HCT116 (cell line): ENCODE measurements around the gene PCSK6. TPM values are rescaled to one million over a fixed set of nuclear protein-coding genes. Genes with fewer than 3 reads are reported as not detected.

ENCODE experiments used
- ATAC-seq: fragments of 200-7000 bp; cut with Tn5 transposase; 2 replicates; pipeline ENCODE4 v1.9.1; 2020; ENCODE audit warnings: mild to moderate bottlenecking, moderate library complexity
- BruUV-seq: library from RNA; stranded (reverse); fragments of 400-500 nt; replicated peaks from 2 replicates; lab custom pipeline; 2021; lab: Mats Ljungman, UMichigan
- CTCF ChIA-PET: fragments of 300-600 bp; sonication (Branson Sonifier 250); formaldehyde crosslinking; loops from one replicate; lab custom pipeline; 2021; ENCODE audit warnings: antibody characterized with exemption; lab: Charles Lee
- POLR2A ChIA-PET: fragments of 300-600, 350-600 bp; sonication (Branson Sonifier 250); formaldehyde crosslinking; loops from one replicate; lab custom pipeline; 2021; ENCODE audit warnings: antibody characterized with exemption; lab: Charles Lee
- RAD21 ChIA-PET, 2 experiments: fragments of 300-600 bp; sonication (Branson Sonifier 250); formaldehyde crosslinking; loops; one replicate each; lab custom pipeline; 2023; ENCODE audit warnings: low total read pairs in 2 of 2; ENCODE audit not compliant: uncharacterized antibody in 2 of 2, unreplicated experiment in 2 of 2, low non-redundant PET in 1 of 2; lab: Charles Lee
- DNase-seq: peaks from one replicate; pipeline ENCODE4 v3.0.0-alpha.2; 2010; ENCODE audit warnings: low read depth, low spot score
- H2AFZ ChIP-seq: fragments of 200-600 bp; shearing (Covaris generic), sonication (generic); 2 replicates; pipeline ENCODE4 v1.6.1; 2017; ENCODE audit warnings: low read depth, mixed run types, mixed read lengths, antibody characterized with exemption, low read length; ENCODE audit not compliant: poor library complexity, severe bottlenecking
- H3K27ac ChIP-seq: 2 replicates; pipeline ENCODE4 v1.5.1; 2012; ENCODE audit warnings: low read depth, low read length
- H3K27me3 ChIP-seq: fragments of 200-600 bp; sonication (generic); 2 replicates; pipeline ENCODE4 v1.6.1; 2016; ENCODE audit warnings: mixed run types, low read length, mixed read lengths; ENCODE audit not compliant: insufficient read depth
- H3K36me3 ChIP-seq, 2 experiments: fragments of 200-500 bp in 1 of 2; fragments of 200-600 bp in 1 of 2; sonication (Bioruptor generic) in 1 of 2; sonication (generic) in 1 of 2; 2 replicates each; pipeline versions ENCODE4 v1.5.1 to v1.6.1; 2014 to 2016; ENCODE audit warnings: low read length in 2 of 2, inconsistent platforms in 1 of 2, mixed read lengths in 1 of 2, mixed run types in 1 of 2; ENCODE audit not compliant: insufficient read depth in 2 of 2, control insufficient read depth in 1 of 2
- H3K4me1 ChIP-seq, 2 experiments: fragments of 200-600 bp in 1 of 2; sonication (generic) in 1 of 2; 2 replicates each; pipeline versions ENCODE4 v1.5.1 to v1.6.1; 2012 to 2017; ENCODE audit warnings: low read length in 2 of 2, inconsistent platforms in 1 of 2, mild to moderate bottlenecking in 1 of 2, mixed read lengths in 1 of 2, mixed run types in 1 of 2, moderate library complexity in 1 of 2; ENCODE audit not compliant: insufficient read depth in 2 of 2, control insufficient read depth in 1 of 2
- H3K4me2 ChIP-seq: fragments of 200-600 bp; sonication (generic); 2 replicates; pipeline ENCODE4 v1.6.1; 2017; ENCODE audit warnings: mixed run types, low read length, mixed read lengths
- H3K4me3 ChIP-seq, 2 experiments: fragments of 200-600 bp in 1 of 2; sonication (generic) in 1 of 2; replicated peaks in 1 of 2; 2 replicates each; pipeline ENCODE4 v1.5.1; 2011 to 2016; ENCODE audit warnings: low read length in 2 of 2, control low read depth in 1 of 2, low read depth in 1 of 2, mild to moderate bottlenecking in 1 of 2, mixed read lengths in 1 of 2, mixed run types in 1 of 2
- H3K79me2 ChIP-seq: fragments of 200-600 bp; sonication (generic); 2 replicates; pipeline ENCODE4 v1.6.1; 2017; ENCODE audit warnings: mild to moderate bottlenecking, mixed run types, low read length, moderate library complexity, mixed read lengths; ENCODE audit not compliant: insufficient read depth
- H3K9ac ChIP-seq: fragments of 200-600 bp; sonication (generic); 2 replicates; pipeline ENCODE4 v1.6.1; 2016; ENCODE audit warnings: low read length, mixed read lengths
- H3K9me2 ChIP-seq: fragments of 200-600 bp; sonication (generic), shearing (Covaris generic); 2 replicates; pipeline ENCODE4 v1.6.1; 2017; ENCODE audit warnings: mixed run types, mild to moderate bottlenecking, moderate library complexity; ENCODE audit not compliant: insufficient read depth
- H3K9me3 ChIP-seq, 2 experiments: fragments of 200-500 bp in 1 of 2; fragments of 200-600 bp in 1 of 2; sonication (Bioruptor generic) in 1 of 2; sonication (generic) in 1 of 2; 2 replicates each; pipeline ENCODE4 v1.6.1; 2014 to 2017; ENCODE audit warnings: low read length in 2 of 2, mixed read lengths in 2 of 2, inconsistent platforms in 1 of 2, low read depth in 1 of 2, mild to moderate bottlenecking in 1 of 2, mixed run types in 1 of 2, moderate library complexity in 1 of 2; ENCODE audit not compliant: control insufficient read depth in 1 of 2, insufficient read depth in 1 of 2
- H4K20me1 ChIP-seq: fragments of 200-600 bp; sonication (generic), shearing (Covaris generic); 2 replicates; pipeline ENCODE4 v1.6.1; 2017; ENCODE audit warnings: mixed run types, mild to moderate bottlenecking, moderate library complexity; ENCODE audit not compliant: insufficient read depth
- ATF3 ChIP-seq: IDR thresholded peaks from 2 replicates; pipeline ENCODE4 v1.6.1; 2012
- CTCF ChIP-seq, 3 experiments: fragments of 200-600 bp in 1 of 3; sonication (generic) in 1 of 3; IDR thresholded peaks in 2 of 3; conservative IDR thresholded peaks in 1 of 3; 2 replicates each; pipeline ENCODE4 v1.5.1; 2012 to 2017; ENCODE audit warnings: low read depth in 2 of 3, low read length in 2 of 3, antibody characterized with exemption in 1 of 3, borderline replicate concordance in 1 of 3, control low read depth in 1 of 3, mild to moderate bottlenecking in 1 of 3, mixed read lengths in 1 of 3, mixed run types in 1 of 3, moderate library complexity in 1 of 3; ENCODE audit not compliant: insufficient read depth in 1 of 3
- JUND ChIP-seq: IDR thresholded peaks from 2 replicates; pipeline ENCODE4 v1.6.1; 2012
- MAX ChIP-seq: IDR thresholded peaks from 2 replicates; pipeline ENCODE4 v1.6.1; 2012
- POLR2A ChIP-seq: IDR thresholded peaks from 2 replicates; pipeline ENCODE4 v1.7.0; 2011; ENCODE audit warnings: borderline replicate concordance; ENCODE audit not compliant: insufficient read depth, insufficient read length; ENCODE audit errors: extremely low read depth
- RAD21 ChIP-seq: IDR thresholded peaks from 2 replicates; pipeline ENCODE4 v1.6.1; 2012; ENCODE audit warnings: low read depth, mild to moderate bottlenecking
- REST ChIP-seq: IDR thresholded peaks from 2 replicates; pipeline ENCODE4 v1.6.1; 2012; ENCODE audit warnings: low read depth
- ZBTB33 ChIP-seq: IDR thresholded peaks from 2 replicates; pipeline ENCODE4 v1.6.1; 2011; ENCODE audit warnings: mild to moderate bottlenecking, low read length, moderate library complexity; ENCODE audit not compliant: insufficient replicate concordance; ENCODE audit errors: extremely low read depth
- intact Hi-C: fragments of 100-400 bp; cut with micrococcal nuclease; formaldehyde crosslinking; loops from 2 replicates; pipeline ENCODE4 v1.10.0; 2022
- total RNA-seq: library from RNA; stranded (reverse); gene quantifications from one replicate; pipeline ENCODE4 v1.2.1, GENCODE V29; 2021; ENCODE audit not compliant: unreplicated experiment

The PCSK6 gene
- total RNA-seq, 1 experiment from 2014 or later = 13.5 TPM

- no peak overlapping the region for H2AFZ ChIP-seq
- CTCF ChIA-PET = no interaction called here
- POLR2A ChIA-PET = no interaction called here
- no peaks in the 10 kb centered on the region for H4K20me1 ChIP-seq
- BruUV-seq = no TSS peak
- H3K4me2 ChIP-seq = no peak overlapping the region
- peaks cover 3 to 14% of the 10 kb centered on the region in 2 experiments; a peak in 3 of 4 replicates for H3K4me1 ChIP-seq
- no peaks in the 10 kb centered on the region for H3K36me3 ChIP-seq
- no peak for DNase-seq
- RAD21 ChIA-PET = no interaction called here
- no peak for ATAC-seq
- no peak overlapping the region for H3K27ac ChIP-seq
- no peaks in the 10 kb centered on the region for H3K9me2 ChIP-seq
- intact Hi-C loops = loop anchor here (10.0 kb wide), 1 partner anchor 387 kb away; the partner anchor contains the start of gene TARS3
- H3K27me3 ChIP-seq = no peaks in the 10 kb centered on the region
- no peaks in the 10 kb centered on the region for H3K9me3 ChIP-seq
- H3K9ac ChIP-seq = no peak overlapping the region
- no peak for TF ChIP-seq POLR2A
- TF ChIP-seq CTCF (IDR thresholded peaks at IDR 0.05 in 2 of 3, conservative IDR thresholded peaks at IDR 0.05 in 1 of 3; ENCODE audit: borderline replicate concordance in 1 of 3, insufficient read depth in 1 of 3, low read depth in 2 of 3, low read length in 2 of 3) = no peak
- no peak for TF ChIP-seq RAD21
- TF ChIP-seq ZBTB33 = no peak
- TF ChIP-seq MAX = no peak
- TF ChIP-seq ATF3 = no peak
- TF ChIP-seq REST = no peak
- no peak for TF ChIP-seq JUND
- H3K4me3 ChIP-seq = no peak overlapping the region
- no peaks in the 10 kb centered on the region for H3K79me2 ChIP-seq
Measured at GRCh38 chr15:101337976-101338375, 151.5 kb downstream of the PCSK6 start.
